GM23338 (cell line): ENCODE data around the gene CCL20. TPM values are rescaled to one million over a fixed set of nuclear protein-coding genes. Genes with fewer than 3 reads are reported as not detected.

Experiments
- ATAC-seq: fragments of 200-7000 bp; cut with Tn5 transposase; 3 replicates; pipeline ENCODE4 v1.9.1; 2020
- DNase-seq: peaks from one replicate; pipeline ENCODE4 v3.0.0-alpha.2; 2015; ENCODE audit warnings: low spot score
- H2AFZ ChIP-seq: fragments of 200-600 bp; sonication (generic); 2 replicates; pipeline ENCODE4 v1.8.0; 2016; ENCODE audit warnings: antibody characterized with exemption, mild to moderate bottlenecking, moderate library complexity
- H3F3A ChIP-seq: fragments of 200-600 bp; sonication (generic); replicated peaks from 2 replicates; pipeline ENCODE4 v1.8.0; 2017; ENCODE audit warnings: antibody characterized with exemption, mixed run types, low read depth
- H3K27ac ChIP-seq: fragments of 200-600 bp; sonication (generic); 2 replicates; pipeline ENCODE4 v1.6.1; 2016; ENCODE audit warnings: low read depth
- H3K27me3 ChIP-seq: fragments of 200-600 bp; sonication (generic); 2 replicates; pipeline ENCODE4 v1.8.0; 2016; ENCODE audit warnings: mild to moderate bottlenecking, mixed run types, moderate library complexity; ENCODE audit not compliant: insufficient read depth
- H3K36me3 ChIP-seq: fragments of 200-600 bp; sonication (generic); 2 replicates; pipeline ENCODE4 v1.8.0; 2016; ENCODE audit warnings: mild to moderate bottlenecking; ENCODE audit not compliant: insufficient read depth
- H3K4me1 ChIP-seq: fragments of 200-600 bp; sonication (generic); 2 replicates; pipeline ENCODE4 v1.8.0; 2016; ENCODE audit warnings: mild to moderate bottlenecking, moderate library complexity; ENCODE audit not compliant: insufficient read depth
- H3K4me2 ChIP-seq: fragments of 200-600 bp; sonication (generic); 2 replicates; pipeline ENCODE4 v1.7.1; 2017; ENCODE audit warnings: mixed run types
- H3K4me3 ChIP-seq: fragments of 200-600 bp; sonication (generic); 2 replicates; pipeline ENCODE4 v1.6.1; 2016; ENCODE audit warnings: mixed run types
- H3K79me2 ChIP-seq: fragments of 200-600 bp; sonication (generic); replicated peaks from 2 replicates; pipeline ENCODE4 v1.8.0; 2017; ENCODE audit warnings: mild to moderate bottlenecking; ENCODE audit not compliant: insufficient read depth
- H3K9me2 ChIP-seq: fragments of 200-600 bp; sonication (generic); 2 replicates; pipeline ENCODE4 v1.8.0; 2017; ENCODE audit not compliant: insufficient read depth
- H4K20me1 ChIP-seq: fragments of 200-600 bp; sonication (generic); replicated peaks from 2 replicates; pipeline ENCODE4 v1.8.0; 2017; ENCODE audit warnings: mild to moderate bottlenecking; ENCODE audit not compliant: insufficient read depth
- H3K27ac Mint-ChIP-seq: 2 replicates; pipeline ENCODE4 v1.8.0; 2020; ENCODE audit warnings: inconsistent platforms, mild to moderate bottlenecking, moderate library complexity, mixed read lengths
- H3K27me3 Mint-ChIP-seq: 3 replicates; pipeline ENCODE4 v1.8.0; 2022; ENCODE audit warnings: low read depth, mild to moderate bottlenecking, moderate library complexity, mixed read lengths, inconsistent platforms; ENCODE audit not compliant: insufficient read depth, poor library complexity
- H3K36me3 Mint-ChIP-seq: 3 replicates; pipeline ENCODE4 v1.8.0; 2021; ENCODE audit warnings: low read depth, mild to moderate bottlenecking, inconsistent platforms, moderate library complexity, mixed read lengths
- H3K4me1 Mint-ChIP-seq: 3 replicates; pipeline ENCODE4 v1.8.0; 2020; ENCODE audit warnings: mild to moderate bottlenecking, inconsistent platforms, mixed read lengths
- H3K4me3 Mint-ChIP-seq: 3 replicates; pipeline ENCODE4 v1.8.0; 2021; ENCODE audit warnings: moderate library complexity, mild to moderate bottlenecking, inconsistent platforms, mixed read lengths
- H3K9me3 Mint-ChIP-seq: 3 replicates; pipeline ENCODE4 v1.8.0; 2020; ENCODE audit warnings: moderate library complexity, mild to moderate bottlenecking, inconsistent platforms, mixed read lengths
- CREB1 ChIP-seq: fragments of 250-450 bp; sonication (Bioruptor Pico); IDR thresholded peaks from 2 replicates; pipeline ENCODE4 v1.5.0; 2020; ENCODE audit warnings: low read depth, mild to moderate bottlenecking, moderate library complexity
- ETS1 ChIP-seq: IDR thresholded peaks from 2 replicates; pipeline ENCODE4 v1.6.1; 2016; ENCODE audit warnings: antibody characterized with exemption
- EZH2phosphoT487 ChIP-seq: fragments of 200-600 bp; sonication (generic); IDR thresholded peaks from one replicate; pipeline ENCODE4 v1.8.1; 2018; ENCODE audit warnings: antibody characterized with exemption; ENCODE audit not compliant: unreplicated experiment
- POLR2AphosphoS5 ChIP-seq: IDR thresholded peaks from 2 replicates; pipeline ENCODE4 v1.6.1; 2016; ENCODE audit warnings: antibody characterized with exemption, low read depth
- STAT1 ChIP-seq: IDR thresholded peaks from one replicate; pipeline ENCODE4 v1.6.1; 2016; ENCODE audit warnings: antibody characterized with exemption; ENCODE audit not compliant: unreplicated experiment
- polyA plus RNA-seq: library from polyadenylated mRNA; unstranded; fragments of >200 nt; fragmentation: Nextera tagmentation; extraction: Ambion mirVana; gene quantifications from 2 replicates; pipeline ENCODE4 v1.2.1, GENCODE V29; 2016
- total RNA-seq: library from RNA; depleted of rRNA; stranded (reverse); fragments of >200 nt; shearing (Covaris generic); gene quantifications from 2 replicates; pipeline ENCODE4 v1.2.3, GENCODE V29; 2014
- TF ChIP-seq, protein P1 (sequence below): IDR thresholded peaks from one replicate; pipeline ENCODE4 v1.6.1; 2018; ENCODE audit warnings: antibody characterized with exemption; ENCODE audit not compliant: unreplicated experiment
- TF ChIP-seq, protein P2 (sequence below): fragments of 250-450 bp; sonication (Bioruptor Pico); IDR thresholded peaks from 2 replicates; pipeline ENCODE4 v1.5.0; 2020; ENCODE audit warnings: mild to moderate bottlenecking, moderate library complexity

The CCL20 gene
- total and polyA plus RNA-seq, 2 experiments from 2014 or later = not detected

DNA sequence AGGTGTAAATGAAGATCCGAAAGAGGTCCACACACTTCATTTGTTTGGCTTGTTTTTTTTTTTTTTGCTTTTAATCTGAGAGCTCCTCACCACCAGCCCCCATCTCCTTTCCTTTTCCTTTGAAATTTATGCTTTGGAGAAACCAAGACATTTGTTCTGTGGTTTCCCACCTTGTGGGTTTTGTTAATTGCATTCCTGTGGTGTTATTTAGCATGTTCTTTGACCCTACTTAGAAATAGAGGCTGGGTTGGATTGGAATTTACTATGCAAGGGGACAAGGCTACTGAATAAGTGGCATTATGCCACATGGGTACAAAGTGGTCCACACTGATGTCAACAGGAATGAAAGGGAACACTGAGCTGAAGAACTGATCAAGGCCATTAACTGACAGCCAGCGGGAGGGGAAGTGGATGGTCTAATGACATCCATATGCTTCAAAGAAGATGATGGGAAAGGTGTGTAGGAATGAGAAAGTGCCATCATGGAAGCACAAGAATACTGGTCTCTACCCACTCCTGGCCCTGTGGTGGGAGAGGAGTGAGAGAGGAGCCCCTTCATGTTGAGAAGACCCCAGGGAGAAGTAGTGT, 8.9 kb downstream of the CCL20 start:
- H3K36me3 ChIP-seq = no peaks in the 10 kb centered on the region
- H3K9me2 ChIP-seq = 0 out of 2 replicates have a peak, but pooled peaks cover 5% of the 10 kb centered on the region
- H3K27me3 Mint-ChIP-seq = peaks cover 6% of the 10 kb centered on the region
- no peaks in the 10 kb centered on the region for H3K79me2 ChIP-seq
- no peak overlapping the region for H3K27ac Mint-ChIP-seq
- ATAC-seq = no peak
- no peaks in the 10 kb centered on the region; the same call in 2 of the 3 replicates for H3K9me3 Mint-ChIP-seq
- no peaks in the 10 kb centered on the region for H3F3A ChIP-seq
- H3K27me3 ChIP-seq = no peaks in the 10 kb centered on the region
- no peaks in the 10 kb centered on the region for H3K36me3 Mint-ChIP-seq
- H3K27ac ChIP-seq = no peak overlapping the region
- no peak overlapping the region for H3K4me2 ChIP-seq
- no peak overlapping the region for H3K4me3 ChIP-seq
- DNase-seq = no peak
- TF ChIP-seq POLR2AphosphoS5 = no peak
- TF ChIP-seq, protein P1, sequence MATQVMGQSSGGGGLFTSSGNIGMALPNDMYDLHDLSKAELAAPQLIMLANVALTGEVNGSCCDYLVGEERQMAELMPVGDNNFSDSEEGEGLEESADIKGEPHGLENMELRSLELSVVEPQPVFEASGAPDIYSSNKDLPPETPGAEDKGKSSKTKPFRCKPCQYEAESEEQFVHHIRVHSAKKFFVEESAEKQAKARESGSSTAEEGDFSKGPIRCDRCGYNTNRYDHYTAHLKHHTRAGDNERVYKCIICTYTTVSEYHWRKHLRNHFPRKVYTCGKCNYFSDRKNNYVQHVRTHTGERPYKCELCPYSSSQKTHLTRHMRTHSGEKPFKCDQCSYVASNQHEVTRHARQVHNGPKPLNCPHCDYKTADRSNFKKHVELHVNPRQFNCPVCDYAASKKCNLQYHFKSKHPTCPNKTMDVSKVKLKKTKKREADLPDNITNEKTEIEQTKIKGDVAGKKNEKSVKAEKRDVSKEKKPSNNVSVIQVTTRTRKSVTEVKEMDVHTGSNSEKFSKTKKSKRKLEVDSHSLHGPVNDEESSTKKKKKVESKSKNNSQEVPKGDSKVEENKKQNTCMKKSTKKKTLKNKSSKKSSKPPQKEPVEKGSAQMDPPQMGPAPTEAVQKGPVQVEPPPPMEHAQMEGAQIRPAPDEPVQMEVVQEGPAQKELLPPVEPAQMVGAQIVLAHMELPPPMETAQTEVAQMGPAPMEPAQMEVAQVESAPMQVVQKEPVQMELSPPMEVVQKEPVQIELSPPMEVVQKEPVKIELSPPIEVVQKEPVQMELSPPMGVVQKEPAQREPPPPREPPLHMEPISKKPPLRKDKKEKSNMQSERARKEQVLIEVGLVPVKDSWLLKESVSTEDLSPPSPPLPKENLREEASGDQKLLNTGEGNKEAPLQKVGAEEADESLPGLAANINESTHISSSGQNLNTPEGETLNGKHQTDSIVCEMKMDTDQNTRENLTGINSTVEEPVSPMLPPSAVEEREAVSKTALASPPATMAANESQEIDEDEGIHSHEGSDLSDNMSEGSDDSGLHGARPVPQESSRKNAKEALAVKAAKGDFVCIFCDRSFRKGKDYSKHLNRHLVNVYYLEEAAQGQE = no peak
- no peak for TF ChIP-seq STAT1
- no peak for TF ChIP-seq EZH2phosphoT487
- TF ChIP-seq CREB1 = no peak
- no peak for TF ChIP-seq ETS1
- TF ChIP-seq, protein P2, sequence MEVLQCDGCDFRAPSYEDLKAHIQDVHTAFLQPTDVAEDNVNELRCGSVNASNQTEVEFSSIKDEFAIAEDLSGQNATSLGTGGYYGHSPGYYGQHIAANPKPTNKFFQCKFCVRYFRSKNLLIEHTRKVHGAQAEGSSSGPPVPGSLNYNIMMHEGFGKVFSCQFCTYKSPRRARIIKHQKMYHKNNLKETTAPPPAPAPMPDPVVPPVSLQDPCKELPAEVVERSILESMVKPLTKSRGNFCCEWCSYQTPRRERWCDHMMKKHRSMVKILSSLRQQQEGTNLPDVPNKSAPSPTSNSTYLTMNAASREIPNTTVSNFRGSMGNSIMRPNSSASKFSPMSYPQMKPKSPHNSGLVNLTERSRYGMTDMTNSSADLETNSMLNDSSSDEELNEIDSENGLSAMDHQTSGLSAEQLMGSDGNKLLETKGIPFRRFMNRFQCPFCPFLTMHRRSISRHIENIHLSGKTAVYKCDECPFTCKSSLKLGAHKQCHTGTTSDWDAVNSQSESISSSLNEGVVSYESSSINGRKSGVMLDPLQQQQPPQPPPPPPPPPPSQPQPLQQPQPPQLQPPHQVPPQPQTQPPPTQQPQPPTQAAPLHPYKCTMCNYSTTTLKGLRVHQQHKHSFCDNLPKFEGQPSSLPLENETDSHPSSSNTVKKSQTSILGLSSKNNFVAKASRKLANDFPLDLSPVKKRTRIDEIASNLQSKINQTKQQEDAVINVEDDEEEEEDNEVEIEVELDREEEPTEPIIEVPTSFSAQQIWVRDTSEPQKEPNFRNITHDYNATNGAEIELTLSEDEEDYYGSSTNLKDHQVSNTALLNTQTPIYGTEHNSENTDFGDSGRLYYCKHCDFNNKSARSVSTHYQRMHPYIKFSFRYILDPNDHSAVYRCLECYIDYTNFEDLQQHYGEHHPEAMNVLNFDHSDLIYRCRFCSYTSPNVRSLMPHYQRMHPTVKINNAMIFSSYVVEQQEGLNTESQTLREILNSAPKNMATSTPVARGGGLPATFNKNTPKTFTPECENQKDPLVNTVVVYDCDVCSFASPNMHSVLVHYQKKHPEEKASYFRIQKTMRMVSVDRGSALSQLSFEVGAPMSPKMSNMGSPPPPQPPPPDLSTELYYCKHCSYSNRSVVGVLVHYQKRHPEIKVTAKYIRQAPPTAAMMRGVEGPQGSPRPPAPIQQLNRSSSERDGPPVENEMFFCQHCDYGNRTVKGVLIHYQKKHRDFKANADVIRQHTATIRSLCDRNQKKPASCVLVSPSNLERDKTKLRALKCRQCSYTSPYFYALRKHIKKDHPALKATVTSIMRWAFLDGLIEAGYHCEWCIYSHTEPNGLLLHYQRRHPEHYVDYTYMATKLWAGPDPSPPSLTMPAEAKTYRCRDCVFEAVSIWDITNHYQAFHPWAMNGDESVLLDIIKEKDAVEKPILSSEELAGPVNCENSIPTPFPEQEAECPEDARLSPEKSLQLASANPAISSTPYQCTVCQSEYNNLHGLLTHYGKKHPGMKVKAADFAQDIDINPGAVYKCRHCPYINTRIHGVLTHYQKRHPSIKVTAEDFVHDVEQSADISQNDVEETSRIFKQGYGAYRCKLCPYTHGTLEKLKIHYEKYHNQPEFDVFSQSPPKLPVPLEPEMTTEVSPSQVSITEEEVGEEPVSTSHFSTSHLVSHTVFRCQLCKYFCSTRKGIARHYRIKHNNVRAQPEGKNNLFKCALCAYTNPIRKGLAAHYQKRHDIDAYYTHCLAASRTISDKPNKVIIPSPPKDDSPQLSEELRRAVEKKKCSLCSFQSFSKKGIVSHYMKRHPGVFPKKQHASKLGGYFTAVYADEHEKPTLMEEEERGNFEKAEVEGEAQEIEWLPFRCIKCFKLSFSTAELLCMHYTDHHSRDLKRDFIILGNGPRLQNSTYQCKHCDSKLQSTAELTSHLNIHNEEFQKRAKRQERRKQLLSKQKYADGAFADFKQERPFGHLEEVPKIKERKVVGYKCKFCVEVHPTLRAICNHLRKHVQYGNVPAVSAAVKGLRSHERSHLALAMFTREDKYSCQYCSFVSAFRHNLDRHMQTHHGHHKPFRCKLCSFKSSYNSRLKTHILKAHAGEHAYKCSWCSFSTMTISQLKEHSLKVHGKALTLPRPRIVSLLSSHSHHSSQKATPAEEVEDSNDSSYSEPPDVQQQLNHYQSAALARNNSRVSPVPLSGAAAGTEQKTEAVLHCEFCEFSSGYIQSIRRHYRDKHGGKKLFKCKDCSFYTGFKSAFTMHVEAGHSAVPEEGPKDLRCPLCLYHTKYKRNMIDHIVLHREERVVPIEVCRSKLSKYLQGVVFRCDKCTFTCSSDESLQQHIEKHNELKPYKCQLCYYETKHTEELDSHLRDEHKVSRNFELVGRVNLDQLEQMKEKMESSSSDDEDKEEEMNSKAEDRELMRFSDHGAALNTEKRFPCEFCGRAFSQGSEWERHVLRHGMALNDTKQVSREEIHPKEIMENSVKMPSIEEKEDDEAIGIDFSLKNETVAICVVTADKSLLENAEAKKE = no peak
- no peak overlapping the region for H2AFZ ChIP-seq
- peaks cover 5% of the 10 kb centered on the region; the same call in 1 of the 2 replicates for H3K4me1 ChIP-seq
- H4K20me1 ChIP-seq = no peaks in the 10 kb centered on the region
- no peak overlapping the region for H3K4me3 Mint-ChIP-seq
- peaks cover 11% of the 10 kb centered on the region; the same call in 2 of the 3 replicates for H3K4me1 Mint-ChIP-seq
